ENCODE results near the gene PALM2AKAP2.

The PALM2AKAP2 gene

DNA sequence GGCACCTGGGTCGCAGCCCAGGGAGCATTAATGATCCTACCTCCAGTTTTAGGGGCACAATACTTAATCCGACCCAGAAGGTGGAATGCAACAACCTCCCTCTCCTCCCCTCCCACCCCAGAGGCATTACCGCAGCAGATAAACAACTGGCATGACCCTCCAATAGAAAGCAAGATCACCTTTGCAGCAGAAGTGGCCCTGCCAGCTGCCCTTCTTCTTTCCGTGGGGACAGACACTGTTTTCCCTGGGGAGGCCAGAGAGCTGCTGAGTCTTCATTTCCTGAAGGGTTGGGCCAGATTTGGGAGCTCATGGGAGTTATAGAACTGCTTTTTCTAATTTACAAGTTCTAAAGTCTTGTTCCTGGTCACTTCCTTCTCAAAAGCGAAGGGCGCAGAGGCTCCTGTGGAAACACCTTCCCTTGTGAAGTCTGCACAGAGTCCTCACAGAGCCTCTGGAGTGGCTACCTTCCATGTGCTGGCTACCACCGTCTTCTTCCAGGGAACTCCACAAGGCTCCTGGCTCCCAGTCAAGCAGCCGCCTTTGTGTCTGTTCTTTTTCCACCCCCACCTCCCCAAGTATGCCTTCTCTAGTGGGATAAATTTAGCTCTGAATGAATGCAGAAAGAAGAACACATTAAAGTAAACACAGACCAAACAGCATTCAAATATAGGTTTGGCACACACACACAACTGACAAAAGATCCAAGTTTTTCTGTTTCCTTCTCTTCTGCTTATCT, 8.0 kb upstream of the PALM2AKAP2 start:
- DNase-seq (ENCODE audit: low spot score): peak; percentile 44

DNA sequence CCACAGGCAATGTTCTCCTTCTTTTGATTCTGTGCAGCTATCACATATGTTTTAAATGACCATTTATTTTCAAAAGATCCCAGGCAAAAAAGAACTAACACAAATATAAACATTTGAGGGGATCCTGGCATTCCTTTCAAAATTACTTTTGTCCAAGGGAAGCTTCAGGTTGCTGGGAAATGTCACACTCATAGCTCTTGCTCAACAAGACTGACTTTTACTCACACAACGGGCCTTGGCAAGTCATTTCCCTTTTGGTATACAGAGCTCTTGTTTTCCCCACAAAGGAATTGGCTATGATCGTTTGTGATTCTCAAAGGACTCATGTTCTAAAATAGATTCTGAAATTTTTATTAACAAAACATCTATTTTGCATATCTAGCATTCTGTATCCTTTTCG, 4.5 kb upstream of the PALM2AKAP2 start:
- peak; percentile 45 for DNase-seq (ENCODE audit: low spot score)

DNA sequence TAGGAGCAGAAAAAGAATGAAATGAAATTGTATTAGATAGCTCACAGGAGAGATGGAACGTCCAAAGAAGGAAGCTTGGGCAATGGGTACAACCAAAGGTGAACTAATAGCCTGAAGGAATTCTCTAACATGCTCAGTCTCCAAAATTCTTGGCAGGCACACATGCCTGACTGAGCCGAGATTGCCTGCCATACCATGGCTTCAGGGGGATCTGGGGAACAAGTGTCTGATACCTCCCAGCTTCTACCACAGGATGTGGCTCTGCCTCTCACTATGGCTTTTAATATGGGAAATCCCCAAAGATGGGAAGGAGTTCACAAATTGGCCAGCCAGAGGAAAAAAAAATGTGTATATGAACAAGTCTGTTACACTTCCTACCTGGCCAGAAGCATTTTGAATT, 3.6 kb upstream of the PALM2AKAP2 start:
- no peak for DNase-seq (ENCODE audit: low spot score)

GRCh38 chr9:109780453-109781033, 545 bp downstream of the PALM2AKAP2 start:
- no peak for DNase-seq (ENCODE audit: low spot score)

DNA sequence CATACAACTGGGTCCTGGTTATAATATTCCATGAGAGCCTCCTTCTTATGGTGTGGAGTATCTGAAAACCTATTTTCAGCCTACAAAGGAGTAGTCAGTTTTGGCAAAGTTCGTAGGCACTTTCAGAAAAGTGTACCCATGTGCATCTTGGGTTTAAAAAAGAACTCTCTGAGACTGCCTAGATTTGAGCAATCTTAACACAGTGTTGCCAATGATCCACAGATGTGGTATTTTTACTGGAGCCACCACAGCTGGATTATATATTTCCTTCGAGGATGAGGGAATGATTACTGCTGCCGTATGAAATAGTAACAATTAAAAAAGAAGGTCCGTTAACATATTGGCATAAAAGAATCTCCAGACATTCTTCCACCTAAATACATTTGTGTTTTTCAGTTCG, 1.1 kb downstream of the PALM2AKAP2 start:
- peak; percentile 36 for DNase-seq (ENCODE audit: low spot score)

DNA sequence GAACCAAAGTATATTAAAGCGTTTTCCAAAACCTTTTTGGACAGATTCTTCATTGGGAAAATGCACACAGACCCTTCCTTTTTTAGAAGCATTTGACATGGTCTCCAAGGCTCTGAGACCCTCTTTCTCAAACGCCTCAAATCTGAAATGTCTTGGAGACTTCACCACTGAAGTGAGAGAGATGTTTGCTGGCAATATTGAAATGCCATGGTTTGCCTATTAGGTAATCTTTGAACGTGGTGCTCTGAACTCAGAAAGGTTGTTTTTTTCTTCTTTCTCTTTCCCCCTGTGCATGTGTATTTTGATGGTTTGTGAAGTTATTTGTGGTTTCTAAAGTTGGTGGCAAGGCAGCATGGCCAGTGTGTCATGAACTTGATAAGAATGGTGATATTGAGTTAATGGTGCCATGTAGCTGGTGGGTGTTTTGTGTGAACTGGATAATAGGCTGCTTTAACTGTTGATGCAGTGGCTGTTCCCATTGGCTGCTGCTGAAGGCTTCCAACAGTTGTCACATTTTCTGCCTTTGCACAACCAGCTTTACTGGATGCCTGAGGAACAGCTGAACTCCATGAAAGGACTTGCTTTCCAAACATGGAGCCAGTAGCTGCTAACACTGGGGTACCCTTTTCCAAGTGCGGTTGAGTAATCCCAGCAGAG, 1.7 kb downstream of the PALM2AKAP2 start:
- no peak for DNase-seq (ENCODE audit: low spot score)

- DNase-seq (ENCODE audit: low spot score): no peak
Measured at GRCh38 chr9:109787735-109788134, 7.7 kb downstream of the PALM2AKAP2 start.

- DNase-seq (ENCODE audit: low spot score): no peak
Measured at GRCh38 chr9:109789556-109789955, 9.6 kb downstream of the PALM2AKAP2 start.

DNA sequence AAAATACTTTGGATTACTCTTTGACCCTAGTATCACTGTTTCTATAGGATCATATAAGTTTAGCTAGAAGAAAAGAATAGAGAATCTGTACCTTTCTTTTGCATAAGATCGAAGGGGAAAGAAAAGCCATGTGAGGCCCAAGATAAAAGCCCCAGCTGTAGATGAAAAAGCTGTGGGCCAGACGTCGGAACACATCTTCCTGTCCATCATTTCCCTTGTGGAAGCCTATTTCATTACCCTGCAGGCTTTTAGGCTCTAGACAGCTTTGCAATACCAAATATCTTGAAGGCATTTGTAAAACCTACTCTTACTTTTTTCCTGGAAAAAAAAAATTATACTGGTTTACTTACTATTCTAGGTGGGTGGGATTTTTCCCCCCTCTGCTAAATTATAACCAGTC, 10.0 kb downstream of the PALM2AKAP2 start:
- DNase-seq (ENCODE audit: low spot score): no peak

- no peak for DNase-seq (ENCODE audit: low spot score)
Measured at GRCh38 chr9:109791003-109791677, 11.1 kb downstream of the PALM2AKAP2 start.

- no peak for DNase-seq (ENCODE audit: low spot score)
Measured at GRCh38 chr9:109791747-109792146, 11.7 kb downstream of the PALM2AKAP2 start.

DNA sequence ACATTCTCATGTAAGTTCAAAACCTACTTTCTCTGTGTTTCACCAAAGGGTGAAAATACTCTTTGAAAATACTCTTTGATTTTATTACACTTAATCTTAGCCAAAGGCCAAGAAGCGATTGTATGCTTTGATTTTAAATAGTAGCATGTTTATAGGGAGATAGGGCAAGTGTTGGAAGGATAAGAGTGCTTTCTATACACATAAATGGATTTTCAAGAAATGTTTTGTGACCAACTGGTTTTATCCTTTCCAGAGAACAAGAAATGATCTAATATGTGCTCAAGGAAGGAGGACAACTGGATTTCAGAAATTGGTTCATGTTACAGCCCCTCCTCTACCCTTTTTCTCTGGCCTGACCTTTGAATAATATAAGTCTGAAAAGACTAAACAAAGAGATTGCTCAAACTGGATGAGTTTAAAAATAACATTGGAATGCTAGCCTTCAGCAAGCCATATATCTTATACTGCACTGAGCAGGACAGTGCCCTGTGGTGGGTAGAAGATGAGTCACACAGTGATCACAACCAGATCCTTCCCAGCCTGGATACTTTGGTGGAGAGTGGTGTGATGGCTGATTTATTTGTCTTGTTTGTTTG, 13.1 kb downstream of the PALM2AKAP2 start:
- peak; percentile 91 for DNase-seq (ENCODE audit: low spot score)

DNA sequence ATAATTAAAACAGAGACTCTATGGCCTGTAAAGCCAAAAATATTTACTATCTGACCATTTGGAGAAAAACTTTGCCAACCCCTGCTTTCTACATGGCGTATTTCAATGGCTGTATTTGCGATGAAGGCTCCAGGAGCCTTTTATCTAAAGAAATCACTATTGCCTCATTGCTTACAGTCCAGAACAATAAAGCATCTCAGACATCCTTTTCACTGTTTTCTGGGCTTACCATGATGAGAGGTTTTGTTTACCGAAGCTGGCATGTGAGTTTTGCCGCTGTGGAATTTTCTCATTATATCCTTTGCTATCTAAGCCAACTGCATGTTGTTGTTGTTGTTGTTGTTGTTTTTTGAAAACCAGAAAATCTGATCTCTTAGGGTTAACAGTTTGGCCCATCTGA, 13.9 kb downstream of the PALM2AKAP2 start:
- no peak for DNase-seq (ENCODE audit: low spot score)

DNA sequence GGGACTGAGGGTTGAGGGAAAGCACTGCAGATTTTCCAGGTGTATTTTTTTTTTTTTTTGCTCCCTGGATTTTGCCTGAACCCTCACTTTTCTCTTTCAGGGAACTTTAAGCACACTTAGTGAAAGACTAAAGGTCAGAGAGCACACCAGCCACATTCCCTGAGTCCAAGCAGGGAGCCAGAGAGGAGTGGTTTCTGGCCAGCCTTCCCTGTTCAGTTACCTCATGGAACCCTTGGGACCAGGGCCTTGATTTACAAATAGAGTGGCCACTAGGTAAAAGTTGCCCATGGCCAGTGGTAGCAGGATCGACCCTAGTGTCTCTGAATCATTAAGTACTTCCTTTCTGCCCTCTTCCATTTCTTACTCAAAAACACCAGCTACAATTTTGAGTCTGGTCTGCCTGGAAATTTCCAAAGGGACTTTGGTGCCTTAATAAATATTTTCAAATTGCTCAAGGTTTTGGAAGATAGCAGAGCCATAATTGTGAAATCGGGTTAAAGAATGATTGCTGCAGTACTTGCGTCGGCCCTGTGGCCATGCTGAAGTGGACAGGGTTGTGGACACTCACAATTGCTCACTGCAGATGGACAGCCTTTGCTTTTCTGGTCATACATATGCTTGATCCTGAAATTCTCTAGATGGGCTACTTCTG, 14.5 kb downstream of the PALM2AKAP2 start:
- no peak for DNase-seq (ENCODE audit: low spot score)

DNA sequence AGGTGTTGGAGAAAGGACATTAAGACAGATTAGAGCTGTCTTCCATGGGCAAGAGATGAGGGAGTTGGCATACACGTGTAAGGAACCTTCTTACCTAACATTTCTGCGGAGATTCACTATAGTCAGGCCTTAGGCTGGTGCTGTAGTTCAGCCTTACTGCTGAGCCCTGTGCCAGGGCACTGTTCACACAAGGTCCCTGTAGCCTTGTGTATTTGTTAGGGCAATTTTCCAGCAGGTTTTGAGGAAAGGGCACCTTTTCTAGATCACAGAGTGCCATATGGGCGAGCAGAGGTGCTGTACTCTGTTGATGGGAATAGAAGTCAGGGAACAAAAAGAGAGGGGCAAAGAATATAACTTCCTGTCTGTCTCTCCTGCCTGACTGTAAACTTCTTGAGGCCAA, 15.6 kb downstream of the PALM2AKAP2 start:
- DNase-seq (ENCODE audit: low spot score): no peak

DNA sequence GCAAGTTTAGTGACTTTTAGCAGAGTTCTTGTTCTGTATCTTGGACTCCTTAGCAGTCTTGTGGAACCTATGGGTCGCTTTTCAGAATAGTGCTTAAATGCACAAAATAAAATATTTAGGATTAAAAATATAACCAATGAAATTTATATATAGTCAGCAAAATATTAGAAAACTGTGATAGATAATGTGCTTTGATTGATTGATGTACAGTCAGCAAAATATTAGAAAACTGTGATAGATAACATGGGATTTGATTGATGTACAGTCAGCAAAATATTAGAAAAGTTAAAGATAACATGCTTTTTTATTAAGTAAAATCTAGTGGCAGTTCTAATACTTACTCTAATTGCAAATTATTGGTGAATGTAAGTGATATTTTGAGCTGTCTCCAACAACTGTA, 16.1 kb downstream of the PALM2AKAP2 start:
- DNase-seq (ENCODE audit: low spot score): no peak

- no peak for DNase-seq (ENCODE audit: low spot score)
Measured at GRCh38 chr9:109797006-109797405, 17.0 kb downstream of the PALM2AKAP2 start.

DNA sequence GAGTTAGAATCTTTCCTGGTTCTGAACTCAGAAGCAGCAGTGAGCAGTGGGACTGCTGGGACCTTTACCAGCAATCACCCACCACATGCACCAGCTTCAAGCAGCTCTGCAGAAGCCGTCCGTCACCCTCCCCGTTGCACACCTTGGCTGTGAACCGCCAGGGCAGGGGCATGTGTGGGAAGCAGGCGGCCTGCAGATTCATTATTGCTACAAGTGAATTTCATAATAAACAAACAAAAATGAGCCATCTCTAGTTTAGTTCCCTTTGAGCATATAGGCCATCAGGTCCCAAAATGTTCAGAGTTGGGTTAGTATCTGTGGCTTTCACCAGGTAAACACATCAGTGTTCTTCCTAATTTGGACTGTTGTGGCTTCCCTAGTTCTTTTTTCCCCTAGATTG, 17.5 kb downstream of the PALM2AKAP2 start:
- DNase-seq (ENCODE audit: low spot score): no peak

DNA sequence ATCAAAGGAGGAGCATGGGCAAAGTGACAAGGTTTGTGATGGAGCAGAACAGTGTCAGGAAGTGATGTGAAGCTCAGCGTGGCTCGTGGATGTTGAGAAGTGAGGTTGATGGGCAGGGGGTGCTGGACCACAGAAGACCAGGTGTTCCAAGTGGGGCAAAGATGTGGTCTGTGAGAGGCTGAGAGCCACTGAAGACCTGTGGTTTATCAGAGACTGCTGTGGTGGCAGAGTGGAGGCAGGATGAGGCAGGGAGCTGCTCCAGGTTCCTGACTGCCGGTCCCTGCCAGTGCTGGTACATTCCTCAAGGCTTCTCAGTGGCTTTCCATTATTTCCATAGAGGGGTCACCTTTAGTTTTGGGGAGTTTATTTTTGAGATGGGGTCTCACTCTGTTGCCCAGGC, 19.1 kb downstream of the PALM2AKAP2 start:
- no peak for DNase-seq (ENCODE audit: low spot score)

- peak; percentile 65 for DNase-seq (ENCODE audit: low spot score)
Measured at GRCh38 chr9:109799792-109800191, 19.8 kb downstream of the PALM2AKAP2 start.

DNA sequence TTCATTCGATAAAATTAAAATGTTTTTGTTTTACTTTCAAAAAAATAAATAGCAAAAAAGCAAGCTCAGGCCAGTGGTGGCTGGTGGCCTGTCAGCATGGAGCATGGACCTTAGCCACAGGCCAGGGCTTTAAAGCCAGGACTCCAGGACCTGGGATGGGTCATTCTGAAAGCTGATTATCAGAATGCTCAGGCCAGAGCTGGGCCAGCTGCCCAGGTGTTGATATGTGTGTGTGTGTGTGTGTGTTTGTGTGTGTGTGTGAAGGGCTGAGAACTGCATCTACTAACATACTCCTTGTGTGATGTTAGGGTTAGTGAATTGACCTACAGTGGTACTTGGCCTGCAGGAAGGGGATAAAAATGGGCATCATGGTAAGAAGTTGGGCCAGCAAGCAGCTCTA, 21.5 kb downstream of the PALM2AKAP2 start:
- DNase-seq (ENCODE audit: low spot score): no peak

DNA sequence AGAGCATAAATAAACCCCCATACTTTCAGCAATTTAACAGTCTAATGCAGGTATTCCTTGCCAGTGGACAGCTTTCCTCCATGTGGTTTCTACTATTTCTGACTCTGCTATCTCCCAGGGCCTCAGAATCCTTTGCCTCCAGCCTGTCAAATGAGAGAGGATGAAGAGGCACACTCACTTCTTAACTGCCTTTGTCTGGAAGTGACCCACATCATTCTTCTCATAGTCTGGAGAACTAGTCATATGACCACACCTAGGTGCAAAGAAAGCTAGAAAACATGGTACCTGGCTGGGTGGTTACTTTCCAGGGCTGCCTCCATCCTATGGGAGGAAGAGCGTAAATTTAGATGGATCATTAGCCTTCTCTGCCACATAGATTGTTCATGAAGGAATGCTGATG, 22.5 kb downstream of the PALM2AKAP2 start:
- no peak for DNase-seq (ENCODE audit: low spot score)

Data from GM03348 (cell line).